ENCODE results near the gene APPL2. TPM values are rescaled to one million over a fixed set of nuclear protein-coding genes. Genes with fewer than 3 reads are reported as not detected.

Gene APPL2
- total RNA-seq, 1 donor from 2014 or later: 37.5 TPM

DNA sequence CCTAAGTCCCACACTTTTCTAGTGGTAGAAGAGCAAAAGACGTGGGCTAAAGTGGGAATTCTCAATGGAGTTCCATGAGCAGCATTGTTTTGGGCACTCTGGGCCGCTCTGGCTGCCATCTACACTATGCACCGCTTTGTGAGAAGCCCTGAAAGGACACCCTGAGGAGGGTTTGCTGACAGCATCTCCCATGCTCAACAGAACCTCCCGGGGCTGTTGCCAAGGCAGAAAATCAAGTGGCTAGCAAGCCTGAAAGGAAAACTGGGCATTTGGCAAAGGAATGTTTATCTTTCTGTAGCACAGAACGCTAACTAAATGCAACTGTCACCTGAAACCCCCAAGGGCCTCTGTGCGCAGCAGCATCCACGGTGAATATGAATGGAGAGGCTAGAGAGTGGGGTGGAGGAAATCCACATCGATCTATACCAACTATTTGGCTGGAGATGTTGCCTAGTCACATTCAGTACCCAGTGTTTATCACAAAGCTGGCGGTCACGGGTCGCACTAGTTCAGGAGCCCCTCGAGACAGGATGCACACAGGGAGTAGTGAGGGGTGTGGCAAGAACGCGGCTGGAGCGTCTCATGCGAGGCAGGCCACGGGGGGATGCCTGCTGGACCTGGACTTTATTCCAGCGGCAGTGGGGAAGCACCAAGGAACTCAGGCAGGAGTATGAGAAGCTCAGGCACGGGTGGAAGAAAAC, 14.2 kb downstream of the APPL2 start:
- H3K27ac ChIP-seq: no peak overlapping the region
- H3K79me2 ChIP-seq (ENCODE audit: low read depth): no peaks in the 10 kb centered on the region

DNA sequence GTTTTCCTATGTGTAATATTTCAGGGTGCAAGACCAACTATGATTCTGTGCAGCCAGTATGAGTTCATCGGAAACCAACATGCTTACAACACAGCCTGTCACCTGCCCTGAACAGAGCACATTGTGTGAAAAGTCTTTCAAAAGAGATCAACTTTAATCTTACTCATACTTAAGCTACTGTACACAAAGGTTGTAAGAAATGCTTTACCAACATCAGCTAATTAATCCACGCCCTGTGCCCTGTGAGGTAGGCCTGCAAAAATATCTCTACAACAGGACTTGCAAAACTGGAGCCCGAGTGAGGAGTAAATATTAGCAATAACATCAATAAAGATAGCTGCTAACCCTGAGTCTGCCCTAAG, 15.1 kb downstream of the APPL2 start:
- Histone ChIP-seq H3K27me3 (no peaks in the 10 kb centered on the region), H3K4me3 (no peak overlapping the region), H2AFZ (replicated peaks) (no peak overlapping the region), H3F3A (ENCODE audit: low read depth) (no peaks in the 10 kb centered on the region), H3K27ac (no peak overlapping the region), H3K4me1 (no peaks in the 10 kb centered on the region), H3K36me3 (peaks cover 11% of the 10 kb centered on the region), H3K9ac (no peak overlapping the region), H3K79me2 (ENCODE audit: low read depth) (no peaks in the 10 kb centered on the region), H4K20me1 (ENCODE audit: low read depth) (peaks cover 24% of the 10 kb centered on the region), H3K4me2 (no peak overlapping the region), H3K9me3 (ENCODE audit: low read depth) (no peaks in the 10 kb centered on the region)
- TF ChIP-seq EZH2 (IDR thresholded peaks at IDR 0.05) (no peak), CTCF (IDR thresholded peaks at IDR 0.05) (no peak), EZH2phosphoT487 (IDR thresholded peaks at IDR 0.05) (no peak)
- no peaks in the 10 kb centered on the region for H3K9me3 Mint-ChIP-seq
- no peak overlapping the region for H3K27ac Mint-ChIP-seq
- DNase-seq (ENCODE audit: low spot score): no peak
- peaks cover 29% of the 10 kb centered on the region for H3K36me3 Mint-ChIP-seq
- H3K4me1 Mint-ChIP-seq: peaks cover 3% of the 10 kb centered on the region
- H3K4me3 Mint-ChIP-seq: no peak overlapping the region
- H3K27me3 Mint-ChIP-seq (ENCODE audit: insufficient read depth, low read depth): no peaks in the 10 kb centered on the region

More for the DNA sequence above, 14.2 kb downstream of the APPL2 start:
- Histone ChIP-seq H2AFZ (replicated peaks) (no peak overlapping the region), H3K36me3 (peaks cover 9% of the 10 kb centered on the region), H3K9ac (no peak overlapping the region), H3K4me1 (no peaks in the 10 kb centered on the region), H3K4me3 (no peak overlapping the region), H4K20me1 (ENCODE audit: low read depth) (peaks cover 24% of the 10 kb centered on the region), H3K27me3 (no peaks in the 10 kb centered on the region), H3K4me2 (no peak overlapping the region), H3F3A (ENCODE audit: low read depth) (no peaks in the 10 kb centered on the region), H3K9me3 (ENCODE audit: low read depth) (no peaks in the 10 kb centered on the region)
- H3K27me3 Mint-ChIP-seq (ENCODE audit: insufficient read depth, low read depth): no peaks in the 10 kb centered on the region
- peaks cover 24% of the 10 kb centered on the region for H3K36me3 Mint-ChIP-seq
- no peaks in the 10 kb centered on the region for H3K9me3 Mint-ChIP-seq
- H3K4me1 Mint-ChIP-seq: peaks cover 3% of the 10 kb centered on the region
- peak overlapping the region; percentile 33 for H3K27ac Mint-ChIP-seq
- TF ChIP-seq EZH2phosphoT487 (IDR thresholded peaks at IDR 0.05) (no peak), CTCF (IDR thresholded peaks at IDR 0.05) (no peak), EZH2 (IDR thresholded peaks at IDR 0.05) (no peak)
- DNase-seq (ENCODE audit: low spot score): no peak
- H3K4me3 Mint-ChIP-seq: no peak overlapping the region

- Histone ChIP-seq H3K9ac (no peak overlapping the region), H3K4me3 (no peak overlapping the region), H3K36me3 (peaks cover 11% of the 10 kb centered on the region), H3K27me3 (no peaks in the 10 kb centered on the region), H4K20me1 (ENCODE audit: low read depth) (peaks cover 24% of the 10 kb centered on the region), H3K4me2 (no peak overlapping the region), H3F3A (ENCODE audit: low read depth) (no peaks in the 10 kb centered on the region), H2AFZ (replicated peaks) (no peak overlapping the region), H3K9me3 (ENCODE audit: low read depth) (no peaks in the 10 kb centered on the region), H3K27ac (no peak overlapping the region), H3K4me1 (no peaks in the 10 kb centered on the region), H3K79me2 (ENCODE audit: low read depth) (no peaks in the 10 kb centered on the region)
- H3K36me3 Mint-ChIP-seq: peaks cover 32% of the 10 kb centered on the region
- no peak overlapping the region for H3K4me3 Mint-ChIP-seq
- DNase-seq (ENCODE audit: low spot score): no peak
- H3K4me1 Mint-ChIP-seq: peaks cover 3% of the 10 kb centered on the region
- H3K9me3 Mint-ChIP-seq: no peaks in the 10 kb centered on the region
- no peak overlapping the region for H3K27ac Mint-ChIP-seq
- H3K27me3 Mint-ChIP-seq (ENCODE audit: insufficient read depth, low read depth): no peaks in the 10 kb centered on the region
- TF ChIP-seq EZH2 (IDR thresholded peaks at IDR 0.05) (no peak), EZH2phosphoT487 (IDR thresholded peaks at IDR 0.05) (no peak), CTCF (IDR thresholded peaks at IDR 0.05) (no peak)
Observed at GRCh38 chr12:105220150-105220928, 15.6 kb downstream of the APPL2 start.

All from neural progenitor cell (in vitro differentiated cells).